Activated T-helper 1 cell treated with Interleukin-2 at 50 U/mL for 16 hours (primary cell): Measurements from ENCODE around the gene CATSPERZ.
"Not testable (repeated sequence)": the region's sequence is repeated elsewhere in the genome, so short reads cannot be mapped to it uniquely, and the experiment has no call there.

ENCODE experiments used
- DNase-seq: peaks from one replicate; pipeline ENCODE4 v3.0.0-alpha.2; 2020; ENCODE audit warnings: low read depth

CATSPERZ gene

GRCh38 chr11:64321026-64321425 lies 20.9 kb downstream of the CATSPERZ start:
- DNase-seq = no peak

- DNase-seq = no peak
Observed at GRCh38 chr11:64321533-64321932, 21.4 kb downstream of the CATSPERZ start.

GRCh38 chr11:64322925-64323260 lies 22.7 kb downstream of the CATSPERZ start:
- DNase-seq = no peak

- no peak for DNase-seq
Observed at GRCh38 chr11:64323373-64323772, 23.2 kb downstream of the CATSPERZ start.

- not testable (repeated sequence) for DNase-seq
Observed at GRCh38 chr11:64323984-64324383, 23.8 kb downstream of the CATSPERZ start.

- DNase-seq = no peak
Observed at GRCh38 chr11:64324692-64325469, 24.7 kb downstream of the CATSPERZ start.

- DNase-seq = no peak
Observed at GRCh38 chr11:64327375-64327774, 27.2 kb downstream of the CATSPERZ start.

GRCh38 chr11:64327993-64328392 lies 27.8 kb downstream of the CATSPERZ start:
- no peak for DNase-seq

- no peak for DNase-seq
Observed at GRCh38 chr11:64330888-64331287, 30.7 kb downstream of the CATSPERZ start.

GRCh38 chr11:64331569-64332371 lies 31.6 kb downstream of the CATSPERZ start:
- DNase-seq = peak; percentile 41

GRCh38 chr11:64333556-64333955 lies 33.4 kb downstream of the CATSPERZ start:
- DNase-seq = no peak

GRCh38 chr11:64334764-64335735 lies 34.9 kb downstream of the CATSPERZ start:
- no peak for DNase-seq

- DNase-seq = no peak
Observed at GRCh38 chr11:64337538-64338249, 37.5 kb downstream of the CATSPERZ start.

GRCh38 chr11:64338716-64339115 lies 38.6 kb downstream of the CATSPERZ start:
- DNase-seq = no peak

GRCh38 chr11:64339286-64339685 lies 39.1 kb downstream of the CATSPERZ start:
- no peak for DNase-seq

GRCh38 chr11:64339754-64340408 lies 39.7 kb downstream of the CATSPERZ start, which contains the start of gene CCDC88B:
Gene CCDC88B, plus strand, starts transcription at chr11:64340204. Its CDS starts 63 bp downstream, at chr11:64340267.
- peak; percentile 80 for DNase-seq

- peak; percentile 50 for DNase-seq
Observed at GRCh38 chr11:64340671-64341335, 40.6 kb downstream of the CATSPERZ start.

GRCh38 chr11:64341429-64341828 lies 41.3 kb downstream of the CATSPERZ start:
- DNase-seq = no peak

GRCh38 chr11:64341851-64342791 lies 42.0 kb downstream of the CATSPERZ start:
- DNase-seq = peak; percentile 79
